Activated CD8-positive, alpha-beta memory T cell treated with anti-CD3 and anti-CD28 coated beads for 48 hours (primary cell): Measurements from ENCODE around the gene GGT6.
A peak's percentile ranks its signal among the peaks of the same experiment; 100 is the strongest.

ENCODE experiments used
- DNase-seq, 3 experiments: peaks; one replicate each; pipeline ENCODE4 v3.0.0-alpha.2; 2020; ENCODE audit warnings: low read depth in 2 of 3, low spot score in 2 of 3

Gene GGT6

DNA sequence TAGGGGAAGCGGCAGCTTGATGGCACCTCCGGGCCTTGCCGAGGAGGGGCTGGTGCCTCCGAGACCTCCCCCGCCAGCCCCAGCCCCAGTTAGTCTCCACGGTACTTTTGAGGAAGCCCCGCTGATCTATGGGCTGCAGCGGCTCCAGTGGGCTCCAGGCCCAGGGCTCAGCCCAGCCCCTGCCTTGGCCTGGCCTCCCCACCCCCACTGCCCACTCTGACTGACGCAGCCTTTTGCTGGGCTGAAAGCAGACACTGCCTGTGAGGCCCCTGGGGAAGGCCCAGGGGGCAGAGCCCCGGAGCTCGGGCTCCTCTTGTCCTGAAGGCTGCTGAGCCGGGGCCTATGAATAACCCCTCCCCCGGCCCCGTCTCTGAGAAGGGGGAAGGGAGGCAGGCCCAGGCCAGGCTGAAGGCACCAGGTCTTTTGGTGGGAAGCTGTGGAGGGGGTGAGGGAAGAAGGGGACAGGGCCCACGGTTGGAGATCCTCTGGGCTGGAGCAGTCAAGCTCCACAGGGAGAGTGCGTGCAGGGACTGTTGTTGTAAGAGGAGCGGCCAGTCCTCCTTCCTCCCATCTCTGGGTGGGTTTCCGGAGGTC, 16.4 kb upstream of the GGT6 start:
- no peak for DNase-seq

DNA sequence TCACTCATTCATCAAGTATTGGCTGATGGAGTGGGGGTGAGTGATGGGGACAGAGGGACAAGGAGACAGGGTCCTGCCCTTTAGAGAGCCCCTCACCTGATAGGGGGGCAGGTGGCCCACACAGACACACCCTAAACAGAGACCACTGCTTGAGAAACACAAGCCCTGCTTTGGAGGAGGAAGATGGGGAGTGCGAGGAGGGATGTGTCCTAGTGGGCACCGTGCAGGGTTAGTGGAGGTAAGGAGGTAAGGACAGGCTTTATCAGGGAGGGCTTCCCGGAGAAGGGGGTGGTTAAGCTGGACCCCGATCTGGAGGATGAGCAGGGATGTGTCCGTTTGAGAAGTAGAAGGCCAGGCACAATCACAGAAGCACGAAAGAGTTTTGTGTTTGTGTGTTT, 15.8 kb upstream of the GGT6 start:
- DNase-seq, result no peak

DNA sequence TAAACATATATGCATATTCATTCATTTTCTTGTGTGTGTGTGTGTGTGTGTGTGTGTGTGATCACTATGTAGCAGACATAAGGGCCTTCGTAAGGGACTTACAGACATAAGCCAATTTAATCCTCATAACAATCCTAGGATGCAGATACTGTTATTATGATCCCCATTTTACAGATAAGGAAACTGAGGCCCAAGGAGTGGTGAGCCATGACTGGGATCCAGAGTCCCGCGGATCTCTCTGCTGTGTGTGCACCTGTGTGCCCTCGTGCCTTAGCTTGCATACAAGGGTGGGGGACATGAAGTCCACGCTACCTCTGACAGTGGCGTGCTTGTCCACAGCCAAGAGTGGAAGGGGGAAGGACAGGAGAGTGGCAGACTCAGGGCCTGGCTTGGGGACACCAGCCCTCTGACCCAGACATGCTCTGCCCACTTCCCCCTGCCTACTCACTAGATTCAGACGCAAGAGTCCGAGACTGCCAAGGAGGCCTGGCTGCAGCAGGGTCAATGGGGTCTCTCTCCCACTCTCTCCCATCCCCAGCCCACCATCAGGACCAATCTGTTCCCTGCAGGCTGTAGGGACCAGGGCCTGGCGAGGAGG, 14.2 kb upstream of the GGT6 start:
- no peak for DNase-seq

DNA sequence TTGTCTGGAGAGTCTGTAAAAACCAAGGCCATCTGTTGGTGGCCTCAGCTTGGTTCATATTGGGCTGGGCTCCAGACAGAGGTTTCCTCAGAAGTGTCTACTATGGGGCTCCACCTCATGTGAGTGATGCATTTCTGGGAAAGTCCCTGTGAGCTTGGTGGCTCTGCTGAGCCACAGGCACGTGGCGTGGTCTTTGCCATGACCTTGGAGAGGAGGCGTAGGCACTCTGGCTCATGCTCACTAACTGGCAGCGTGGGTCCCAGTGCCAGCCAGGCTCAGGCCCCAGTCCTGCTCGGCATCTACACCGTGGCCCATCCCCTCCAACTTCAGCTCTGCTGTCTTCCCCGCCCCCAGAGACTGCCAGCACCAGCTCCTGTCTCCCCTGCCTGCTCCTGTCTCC, 13.3 kb upstream of the GGT6 start:
- peak in 2 of 3 experiments; percentile 34 to 44 for DNase-seq

DNA sequence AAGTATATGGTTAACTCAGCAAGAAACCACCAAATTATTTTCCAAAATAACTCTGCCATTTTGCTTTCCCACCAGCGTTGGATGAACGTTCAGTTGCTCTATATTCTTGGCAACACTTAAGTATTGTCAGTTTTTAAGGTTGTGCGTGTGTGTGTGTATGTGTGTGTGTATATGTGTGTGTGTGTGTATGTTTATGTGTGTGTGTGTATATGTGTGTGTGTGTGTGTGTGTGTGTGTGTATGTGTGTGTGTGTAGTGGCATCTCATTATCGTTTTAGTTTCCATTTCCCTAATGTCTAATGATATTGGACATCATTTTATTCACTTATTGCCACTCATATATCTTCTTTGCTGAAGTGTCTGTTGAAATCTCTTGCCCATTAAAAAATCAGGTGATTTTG, 12.7 kb upstream of the GGT6 start:
- DNase-seq, result no peak

DNA sequence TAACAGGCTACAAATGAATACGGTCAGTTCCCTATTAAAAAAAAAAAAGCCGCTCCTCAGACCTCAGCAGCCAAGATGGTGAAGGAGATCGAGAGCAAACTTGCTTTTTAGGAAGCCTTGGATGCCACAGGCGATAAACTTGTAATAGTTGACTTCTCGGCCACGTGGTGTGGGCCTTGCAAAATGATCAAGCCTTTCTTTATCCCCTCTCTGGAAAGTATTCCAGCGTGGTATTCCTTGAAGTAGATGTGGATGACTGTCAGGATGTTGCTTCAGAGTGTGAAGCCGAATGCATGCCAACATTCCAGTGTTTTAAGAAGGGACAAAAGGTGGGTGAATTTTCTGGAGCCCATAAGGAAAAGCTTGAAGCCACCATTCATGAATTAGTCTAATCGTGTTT, 11.8 kb upstream of the GGT6 start:
- no peak for DNase-seq

DNA sequence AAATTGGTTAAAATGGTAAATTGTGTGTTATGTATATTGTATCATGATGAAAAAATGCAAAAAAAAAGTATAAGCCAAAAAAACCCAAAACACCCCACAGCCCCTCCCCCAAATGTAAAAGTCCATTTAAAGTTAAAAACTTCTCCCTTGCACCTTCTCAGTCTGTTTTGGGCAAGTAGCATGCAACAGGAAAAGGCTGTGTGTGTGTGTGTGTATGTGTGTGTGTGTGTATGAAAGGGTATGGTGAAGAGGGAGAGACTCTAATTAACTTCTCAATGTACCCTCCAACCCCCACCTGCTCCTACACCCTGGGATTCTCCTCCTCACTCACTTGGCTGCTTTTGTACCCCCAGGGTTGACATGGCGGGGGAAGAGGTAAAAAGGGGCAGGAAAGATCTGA, 9.2 kb upstream of the GGT6 start:
- DNase-seq, result no peak

DNA sequence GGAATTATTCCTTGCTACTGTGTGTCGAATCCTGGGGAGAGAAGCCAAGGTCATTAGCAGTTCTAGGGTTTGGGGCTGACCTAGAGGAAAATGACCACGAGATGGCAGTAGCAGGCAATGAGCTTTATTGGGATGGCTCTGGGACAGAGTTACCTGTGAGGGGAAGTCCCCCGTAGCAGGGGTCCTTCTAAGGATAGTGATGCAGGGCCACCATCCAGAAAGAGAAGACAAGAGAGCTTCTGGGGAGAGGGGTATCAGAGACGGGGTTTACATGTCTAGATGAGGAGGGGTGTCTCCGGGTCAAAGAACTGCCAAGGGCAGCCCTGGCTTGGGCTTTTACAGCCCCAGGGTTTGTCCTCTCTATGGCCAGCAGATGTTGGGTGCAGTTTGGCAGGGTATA, 6.4 kb upstream of the GGT6 start:
- no peak for DNase-seq

DNA sequence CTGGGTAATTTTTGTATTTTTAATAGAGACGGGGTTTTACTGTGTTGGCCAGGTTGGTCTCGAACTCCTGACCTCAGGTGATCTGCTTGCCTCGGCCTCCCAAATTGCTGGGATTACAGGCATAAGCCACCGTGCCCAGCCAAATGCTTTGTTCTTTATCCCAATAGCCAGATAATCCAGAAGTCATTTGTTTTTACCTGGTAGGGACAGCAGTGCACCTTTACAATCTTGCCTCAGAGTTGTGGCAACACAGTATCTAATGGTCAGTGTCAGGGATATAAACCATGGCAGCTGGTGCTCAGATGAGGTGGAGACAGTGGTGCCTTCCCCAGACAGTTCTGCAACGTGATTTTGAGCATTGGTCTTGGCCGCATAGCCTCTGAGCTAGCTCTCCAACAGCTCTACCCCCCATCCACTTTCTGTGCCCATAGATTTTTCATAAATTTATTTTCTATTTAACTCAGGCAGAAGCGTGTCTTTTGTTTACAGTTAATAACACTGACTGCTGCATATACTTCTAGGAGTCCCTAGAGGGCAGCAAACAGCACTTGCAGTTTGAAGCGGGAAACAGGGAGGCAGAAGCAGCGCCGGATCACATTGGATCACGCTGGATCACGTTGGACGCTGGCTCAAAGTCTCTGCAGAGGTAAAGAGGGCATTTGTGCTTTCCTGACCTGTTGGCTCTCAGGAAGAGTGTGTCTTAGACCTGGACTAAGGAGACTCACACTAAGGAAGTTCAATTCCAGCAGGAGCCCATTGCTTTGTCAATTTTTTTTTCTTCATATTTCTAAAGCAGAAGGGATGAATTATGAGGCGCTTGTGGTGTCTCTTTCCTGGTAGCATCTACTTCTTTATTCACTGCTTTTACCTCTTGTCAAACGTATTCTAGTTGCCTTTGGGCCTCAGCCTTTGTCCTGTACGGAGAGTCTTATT, 5.1 kb upstream of the GGT6 start:
- peak in 1 of 3 experiments; percentile 45 for DNase-seq

DNA sequence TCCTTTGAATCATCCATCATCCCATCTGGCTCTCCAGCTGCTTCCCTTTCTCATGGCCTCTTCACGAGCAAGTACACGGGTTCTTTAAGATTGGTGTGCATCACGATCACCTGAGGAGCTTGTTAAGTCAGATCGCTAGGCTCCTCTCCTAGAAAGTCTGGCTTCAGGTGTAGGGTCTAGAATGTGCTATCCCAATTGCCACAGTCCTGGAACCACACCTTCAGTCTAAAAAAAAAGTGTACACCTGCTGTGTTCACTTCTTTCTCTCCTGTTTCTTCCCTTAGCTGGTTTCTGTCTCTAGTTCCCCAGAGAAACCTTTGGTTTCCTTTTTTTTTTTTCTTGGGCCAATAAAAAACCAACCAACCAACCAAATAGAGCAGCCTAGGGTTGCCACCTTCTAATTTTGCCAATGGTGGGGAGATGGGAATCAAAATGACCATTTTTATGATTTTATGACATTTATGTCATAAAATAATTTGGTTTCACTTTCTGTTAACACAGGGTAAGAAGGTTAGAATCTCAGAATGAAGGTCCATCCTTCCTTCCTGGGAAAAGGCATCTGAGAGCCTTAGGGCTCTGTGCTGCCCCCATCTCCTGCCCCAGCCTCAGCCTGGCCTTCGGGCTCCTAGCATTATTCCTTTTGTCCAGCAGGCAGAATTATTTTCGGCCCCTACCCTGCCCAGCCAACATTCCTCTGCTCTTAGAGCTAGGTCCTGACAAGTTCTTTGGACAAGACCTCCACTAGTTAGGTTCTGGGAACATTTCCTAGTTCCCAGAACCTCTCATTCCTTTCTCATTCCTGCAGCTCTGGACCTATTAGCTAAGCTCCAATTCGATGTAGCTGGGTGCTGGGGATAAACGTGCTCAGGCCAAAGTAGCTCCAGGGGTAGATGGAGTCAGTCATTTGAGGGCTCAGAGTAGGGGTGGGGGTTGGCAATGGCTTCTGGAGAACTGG, 1.9 kb upstream of the GGT6 start:
- DNase-seq, result no peak

DNA sequence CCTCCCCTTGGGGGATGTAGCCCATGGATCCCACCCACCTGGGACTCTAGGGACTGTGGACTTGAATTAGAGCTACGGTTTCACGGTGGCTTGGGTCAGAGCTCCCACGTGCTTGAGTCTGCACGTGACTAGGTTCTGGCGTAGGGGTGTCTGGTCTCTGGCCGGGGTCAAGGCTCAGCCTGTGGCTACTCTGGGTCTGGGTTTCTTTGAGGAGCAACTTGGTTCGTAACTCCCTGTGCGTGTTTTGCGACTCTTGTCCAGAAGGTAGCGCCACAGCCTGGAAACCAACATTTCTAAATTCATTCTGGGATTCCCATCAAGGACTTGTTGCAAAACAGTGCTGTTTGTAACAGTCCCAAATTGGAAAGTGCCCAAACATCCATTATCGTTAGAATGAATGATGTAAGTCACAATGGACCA, 470 bp upstream of the GGT6 start:
- DNase-seq, result no peak

DNA sequence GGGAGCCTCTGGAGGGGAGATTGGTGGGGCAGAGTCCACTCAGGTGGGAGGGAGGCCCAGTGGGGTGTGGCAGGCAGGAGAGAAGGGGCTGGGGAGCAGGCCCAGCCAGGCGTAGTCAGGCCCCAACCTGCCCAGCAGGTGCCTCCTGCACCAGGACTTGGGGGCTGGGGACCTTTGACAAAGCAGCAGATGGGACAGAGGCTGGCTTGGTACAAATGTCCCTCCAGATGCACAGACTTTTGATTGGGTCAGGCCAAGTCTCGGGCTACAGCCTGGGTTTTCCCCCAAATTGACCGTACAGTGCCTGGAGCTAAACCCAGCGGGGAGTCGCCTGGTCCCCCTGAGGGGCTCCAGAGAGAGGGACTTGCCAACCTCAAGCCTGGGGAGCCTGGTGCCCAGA, 411 bp downstream of the GGT6 start:
- no peak for DNase-seq

DNA sequence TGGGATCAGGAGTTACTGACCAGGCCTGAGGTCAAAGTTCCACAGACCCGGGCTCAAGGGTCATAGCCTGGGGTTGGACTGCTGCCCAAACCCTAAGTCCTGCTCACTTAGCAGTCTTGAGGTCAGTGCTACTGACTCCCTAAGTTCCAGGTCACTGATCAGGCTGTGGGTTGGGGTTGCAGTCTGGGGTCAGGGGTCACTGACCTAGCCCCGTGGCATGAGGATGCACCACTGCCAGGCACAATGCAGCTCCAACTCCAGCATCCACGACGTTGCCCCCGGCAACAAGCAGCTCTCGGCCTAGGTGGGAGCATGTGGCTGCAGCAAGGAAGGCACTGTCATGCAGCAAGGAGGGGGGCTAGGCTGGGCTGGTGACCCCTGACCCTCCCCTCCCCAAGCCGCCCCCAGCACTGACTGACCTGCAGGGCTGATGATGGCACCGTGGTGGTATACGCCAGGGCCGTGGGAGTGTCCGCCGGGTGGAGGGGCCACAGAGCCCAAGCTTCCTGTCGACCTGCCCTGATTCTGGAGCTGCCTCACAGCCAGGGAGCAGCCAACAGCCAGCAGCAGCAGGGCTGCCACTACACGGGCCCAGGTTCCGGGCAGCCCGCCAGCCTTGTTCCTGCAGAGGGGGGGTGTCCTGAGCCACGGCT, 1.1 kb downstream of the GGT6 start:
- DNase-seq, result no peak

DNA sequence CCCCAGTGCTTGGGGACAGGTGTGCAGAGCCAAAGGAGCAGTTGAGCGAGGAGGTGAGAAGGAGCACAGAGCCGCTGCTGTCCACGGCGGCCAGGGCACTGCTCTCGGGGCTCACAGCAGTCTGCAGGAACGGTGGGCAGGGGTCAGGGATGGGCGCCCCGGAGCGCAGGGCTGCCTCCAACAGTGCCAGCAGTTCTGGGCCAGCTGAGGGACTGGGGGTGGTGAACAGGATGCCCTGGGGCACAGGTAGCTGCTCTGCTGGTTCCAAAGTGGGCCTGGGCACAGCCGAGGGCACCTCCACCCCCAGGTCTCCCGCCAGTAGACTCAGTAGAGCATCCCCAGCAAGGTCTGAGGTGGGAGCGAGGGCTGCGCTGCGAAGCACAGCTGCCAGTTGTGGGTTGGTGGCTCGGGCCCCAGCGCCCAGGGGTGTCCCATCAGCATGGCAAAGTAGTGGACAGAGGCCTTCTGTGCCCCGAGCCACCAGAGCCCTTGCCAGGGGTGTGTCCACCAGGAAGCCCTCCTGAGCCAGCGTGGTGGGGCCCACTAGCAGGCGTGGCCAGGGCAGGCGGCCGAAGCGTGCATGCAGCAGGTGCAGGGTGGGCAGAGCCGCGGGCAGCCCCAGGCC, 1.9 kb downstream of the GGT6 start:
- no peak for DNase-seq

DNA sequence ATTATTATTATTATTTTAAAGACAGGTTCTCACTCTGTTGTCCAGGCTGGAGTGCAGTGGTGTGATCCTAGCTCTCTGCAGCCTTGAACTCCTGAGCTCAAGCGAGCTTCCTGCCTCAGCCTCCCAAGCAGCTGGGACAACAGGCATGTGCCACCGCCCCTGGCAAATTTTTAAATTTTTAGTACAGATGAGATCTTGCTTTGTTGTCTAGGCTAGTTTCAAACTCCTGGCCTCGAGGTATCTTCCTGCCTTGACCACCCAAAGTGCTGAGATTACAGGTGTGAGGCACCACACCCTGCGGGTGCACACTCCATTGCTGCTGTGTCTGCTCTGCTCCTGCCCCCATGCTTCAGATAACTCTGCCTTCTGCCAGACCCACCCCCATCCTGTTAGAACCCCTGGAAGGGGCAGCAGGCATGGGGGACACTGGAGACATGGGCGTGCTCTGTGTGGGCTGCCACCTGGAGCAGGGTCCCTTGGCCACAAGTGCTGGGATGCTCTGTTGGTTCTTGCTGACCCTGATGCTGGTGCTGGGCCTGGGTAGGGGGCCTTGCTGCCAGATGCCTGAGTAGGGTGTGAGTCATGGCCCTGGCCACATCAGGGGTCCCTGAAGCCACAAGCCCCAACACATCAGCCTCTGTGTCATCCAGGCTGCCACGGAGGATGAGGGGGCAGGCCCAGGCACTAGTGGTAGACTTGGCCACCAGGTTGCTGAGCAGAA, 2.6 kb downstream of the GGT6 start:
- no peak for DNase-seq

DNA sequence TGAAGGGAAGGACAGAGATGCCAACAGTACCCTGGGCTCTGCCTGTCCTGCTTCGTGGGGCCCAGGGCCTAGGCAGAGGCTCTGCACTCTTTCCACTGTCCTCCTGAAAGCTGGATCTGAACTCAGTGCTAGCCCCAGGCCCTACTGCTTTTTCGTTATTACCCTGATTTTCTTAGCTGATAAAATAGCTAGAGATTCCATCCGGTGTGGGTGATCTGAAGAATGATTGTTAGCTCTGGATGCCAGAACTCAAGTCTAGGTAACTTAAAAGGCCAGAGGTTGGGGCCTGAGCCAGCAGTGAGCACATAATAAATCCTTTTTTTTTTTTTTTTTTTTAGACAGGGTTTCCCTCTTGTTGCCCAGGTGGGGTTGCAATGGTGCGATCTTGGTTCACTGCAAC, 3.4 kb downstream of the GGT6 start:
- DNase-seq, result no peak

DNA sequence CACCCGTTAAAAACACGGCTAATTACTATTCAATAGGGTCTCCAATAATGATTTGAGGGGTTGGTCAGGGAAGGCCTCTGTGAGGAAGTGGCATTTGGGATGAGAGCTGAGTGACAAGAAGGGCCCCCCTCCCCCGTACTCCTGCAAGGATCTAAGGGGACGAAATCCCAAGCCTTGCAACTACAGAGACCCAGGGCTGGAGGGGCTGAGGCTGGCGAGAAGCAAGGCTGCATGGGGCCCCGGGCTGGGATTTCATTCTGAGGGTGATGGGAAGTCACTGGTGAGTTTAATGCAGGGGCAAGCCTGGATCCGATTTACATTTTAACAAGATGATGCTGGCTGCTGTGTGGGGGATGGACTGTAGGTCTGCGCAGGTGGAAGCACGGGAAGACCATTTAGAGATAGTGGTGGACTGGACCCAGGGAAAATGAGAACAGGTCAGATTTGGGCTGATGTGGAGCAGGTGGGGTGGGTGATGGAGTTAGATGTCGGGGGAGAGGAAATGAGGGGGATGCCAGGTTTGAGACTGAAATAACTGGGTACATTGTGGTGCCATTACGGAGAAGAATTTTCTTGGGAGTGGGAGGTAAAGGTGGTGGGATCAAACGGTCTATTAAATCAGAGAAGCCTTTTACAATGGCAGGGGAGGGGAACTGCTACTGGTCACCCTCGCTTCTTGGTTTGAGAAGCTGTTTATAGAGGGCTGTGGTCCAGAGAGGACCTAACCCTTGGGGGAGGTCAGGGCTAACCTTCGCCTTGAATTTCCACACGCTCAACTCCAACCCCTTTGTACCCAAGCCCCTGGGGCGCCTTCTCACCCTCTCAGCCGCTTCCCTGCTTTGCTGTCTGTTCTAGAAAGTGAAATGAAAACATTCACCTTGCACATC, 4.3 kb downstream of the GGT6 start:
- no peak for DNase-seq

DNA sequence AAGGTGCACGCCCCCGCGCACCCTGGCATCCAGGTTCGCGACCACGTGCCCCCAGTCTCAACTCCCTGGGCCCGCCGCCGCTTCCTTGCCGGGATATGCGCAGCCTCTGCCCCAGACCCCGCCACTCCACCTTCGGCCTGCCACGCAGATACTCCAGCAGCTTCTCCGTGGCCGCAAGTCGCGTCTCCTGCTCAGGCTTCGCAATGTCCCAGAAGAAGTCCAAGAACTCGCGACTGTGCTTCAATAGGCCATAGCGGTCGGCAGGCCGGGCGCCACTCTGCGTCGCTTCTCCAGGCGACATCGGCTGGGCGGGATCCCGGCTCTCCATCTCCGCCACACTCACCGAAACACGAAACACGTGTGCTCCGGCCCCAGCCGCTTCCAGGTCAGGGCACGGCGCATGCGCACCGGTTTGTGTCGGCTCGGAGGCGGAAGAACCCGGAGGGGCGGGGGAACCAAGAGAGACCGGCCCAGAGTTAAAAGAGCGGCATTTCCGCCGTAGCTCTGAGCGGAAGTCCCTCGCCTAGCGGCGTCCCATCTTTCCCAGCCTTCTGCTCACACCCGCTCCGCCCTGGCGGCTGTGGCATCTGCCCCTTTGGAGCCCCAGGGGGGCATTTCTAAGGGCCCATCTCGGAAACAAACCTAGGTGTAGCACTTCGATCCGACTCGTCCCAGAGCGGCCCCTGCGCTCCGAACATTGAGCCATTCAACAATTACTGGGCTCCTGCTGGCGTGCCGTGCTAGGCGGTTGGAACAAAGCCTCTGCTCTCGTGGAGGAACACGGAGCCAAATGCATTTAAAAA, 5.2 kb downstream of the GGT6 start, which contains the start of gene MYBBP1A:
Gene MYBBP1A, minus strand, starts transcription at position 388 of the 803 bp plus-strand sequence. Its CDS starts 60 bp downstream, at position 328.
- peak; percentile 91 to 96 (median 93) for DNase-seq
